Effector memory CD8-positive, alpha-beta T cell (primary cell): ENCODE measurements around the gene ST3GAL5.

Source experiments
- ATAC-seq: fragments of 150-1000 bp; cut with Tn5 transposase; replicated peaks from 2 replicates; pipeline ENCODE4 v1.10.0; 2021; ENCODE audit warnings: mild to moderate bottlenecking, moderate library complexity
- DNase-seq, 3 experiments: peaks; one replicate each; pipeline ENCODE4 v3.0.0; 2021
- H3K27ac Mint-ChIP-seq, 2 donors: one replicate each; pipeline ENCODE4 v1.8.0; 2022; ENCODE audit warnings: mild to moderate bottlenecking in 2 of 2, mixed read lengths in 2 of 2, moderate library complexity in 2 of 2
- H3K27me3 Mint-ChIP-seq, 2 donors: one replicate each; pipeline ENCODE4 v1.8.0; 2022; ENCODE audit warnings: mixed read lengths in 2 of 2
- H3K36me3 Mint-ChIP-seq: one replicate; pipeline ENCODE4 v1.8.0; 2022; ENCODE audit warnings: mild to moderate bottlenecking, moderate library complexity, mixed read lengths; ENCODE audit not compliant: insufficient read depth
- H3K4me1 Mint-ChIP-seq, 2 donors: one replicate each; pipeline ENCODE4 v1.8.0; 2022; ENCODE audit warnings: low read depth in 2 of 2, mixed read lengths in 2 of 2
- H3K4me3 Mint-ChIP-seq, 2 donors: one replicate each; pipeline ENCODE4 v1.8.0; 2022; ENCODE audit warnings: mild to moderate bottlenecking in 2 of 2, mixed read lengths in 2 of 2, moderate library complexity in 2 of 2
- H3K9me3 Mint-ChIP-seq, 2 donors: one replicate each; pipeline ENCODE4 v1.8.0; 2022; ENCODE audit warnings: mixed read lengths in 2 of 2

The ST3GAL5 gene

GRCh38 chr2:85926526-85926925, 37.7 kb upstream of the ST3GAL5 start:
- ATAC-seq (no peak), DNase-seq (no peak)
- Mint-ChIP-seq H3K4me1 (peaks cover 5 to 6% of the 10 kb centered on the region in 2 donors), H3K36me3 (no peaks in the 10 kb centered on the region), H3K27me3 (no peaks in the 10 kb centered on the region), H3K27ac (no peak overlapping the region), H3K4me3 (no peak overlapping the region), H3K9me3 (no peaks in the 10 kb centered on the region)

- Mint-ChIP-seq H3K27ac (no peak overlapping the region), H3K36me3 (no peaks in the 10 kb centered on the region), H3K27me3 (no peaks in the 10 kb centered on the region), H3K4me1 (peaks cover 5 to 6% of the 10 kb centered on the region in 2 donors), H3K9me3 (no peaks in the 10 kb centered on the region), H3K4me3 (no peak overlapping the region)
- DNase-seq (no peak), ATAC-seq (no peak)
Observed at GRCh38 chr2:85925216-85925671, 36.5 kb upstream of the ST3GAL5 start.

- Mint-ChIP-seq H3K27ac (no peak overlapping the region), H3K36me3 (no peaks in the 10 kb centered on the region), H3K27me3 (no peaks in the 10 kb centered on the region), H3K4me3 (no peak overlapping the region), H3K4me1 (peaks cover 5 to 6% of the 10 kb centered on the region in 2 donors), H3K9me3 (no peaks in the 10 kb centered on the region)
- DNase-seq: no peak
- ATAC-seq: no peak
Observed at GRCh38 chr2:85924522-85924921, 35.7 kb upstream of the ST3GAL5 start.

GRCh38 chr2:85922199-85922598, 33.4 kb upstream of the ST3GAL5 start:
- Mint-ChIP-seq H3K36me3 (no peaks in the 10 kb centered on the region), H3K27ac (no peak overlapping the region), H3K27me3 (no peaks in the 10 kb centered on the region), H3K4me3 (no peak overlapping the region), H3K4me1 (peaks cover 0 to 3% of the 10 kb centered on the region in 2 donors), H3K9me3 (no peaks in the 10 kb centered on the region)
- ATAC-seq (no peak), DNase-seq (no peak)

GRCh38 chr2:85921659-85922058, 32.9 kb upstream of the ST3GAL5 start:
- Mint-ChIP-seq H3K27me3 (no peaks in the 10 kb centered on the region), H3K9me3 (no peaks in the 10 kb centered on the region), H3K27ac (no peak overlapping the region), H3K4me1 (peaks cover 0 to 3% of the 10 kb centered on the region in 2 donors), H3K36me3 (no peaks in the 10 kb centered on the region), H3K4me3 (no peak overlapping the region)
- DNase-seq (no peak), ATAC-seq (no peak)

GRCh38 chr2:85920810-85921545, 32.2 kb upstream of the ST3GAL5 start:
- Mint-ChIP-seq H3K27me3 (no peaks in the 10 kb centered on the region), H3K4me3 (no peak overlapping the region), H3K4me1 (peaks cover 0 to 3% of the 10 kb centered on the region in 2 donors), H3K27ac (no peak overlapping the region), H3K36me3 (no peaks in the 10 kb centered on the region), H3K9me3 (no peaks in the 10 kb centered on the region)
- no peak for DNase-seq
- no peak for ATAC-seq

GRCh38 chr2:85917887-85918795, 29.4 kb upstream of the ST3GAL5 start:
- Mint-ChIP-seq H3K4me3 (no peak overlapping the region), H3K27me3 (no peaks in the 10 kb centered on the region), H3K4me1 (peaks cover 0 to 2% of the 10 kb centered on the region in 2 donors), H3K36me3 (no peaks in the 10 kb centered on the region), H3K27ac (peak overlapping the region in 1 of 2 donors; percentile 74), H3K9me3 (no peaks in the 10 kb centered on the region)
- DNase-seq (no peak), ATAC-seq (no peak)

GRCh38 chr2:85915606-85916303, 27.0 kb upstream of the ST3GAL5 start:
- H3K4me3 Mint-ChIP-seq: no peak overlapping the region
- H3K27ac Mint-ChIP-seq: no peak overlapping the region
- peaks cover 0 to 2% of the 10 kb centered on the region in 2 donors for H3K4me1 Mint-ChIP-seq
- no peaks in the 10 kb centered on the region for H3K36me3 Mint-ChIP-seq
- DNase-seq: no peak
- H3K9me3 Mint-ChIP-seq: no peaks in the 10 kb centered on the region
- H3K27me3 Mint-ChIP-seq: no peaks in the 10 kb centered on the region
- ATAC-seq: no peak

GRCh38 chr2:85914922-85915321, 26.1 kb upstream of the ST3GAL5 start:
- H3K27me3 Mint-ChIP-seq: no peaks in the 10 kb centered on the region
- H3K27ac Mint-ChIP-seq: peak overlapping the region in 1 of 2 donors; percentile 59
- H3K4me1 Mint-ChIP-seq: peaks cover 0 to 2% of the 10 kb centered on the region in 2 donors
- DNase-seq: no peak
- H3K4me3 Mint-ChIP-seq: no peak overlapping the region
- H3K36me3 Mint-ChIP-seq: no peaks in the 10 kb centered on the region
- H3K9me3 Mint-ChIP-seq: no peaks in the 10 kb centered on the region
- no peak for ATAC-seq

- no peak for ATAC-seq
- Mint-ChIP-seq H3K27me3 (no peaks in the 10 kb centered on the region), H3K4me1 (peaks cover 0 to 2% of the 10 kb centered on the region in 2 donors), H3K36me3 (no peaks in the 10 kb centered on the region), H3K4me3 (no peak overlapping the region), H3K9me3 (no peaks in the 10 kb centered on the region), H3K27ac (no peak overlapping the region)
- DNase-seq: no peak
Observed at GRCh38 chr2:85913884-85914881, 25.4 kb upstream of the ST3GAL5 start.

- Mint-ChIP-seq H3K9me3 (no peaks in the 10 kb centered on the region), H3K27ac (no peak overlapping the region), H3K36me3 (no peaks in the 10 kb centered on the region), H3K4me3 (no peak overlapping the region), H3K4me1 (peaks cover 0 to 2% of the 10 kb centered on the region in 2 donors), H3K27me3 (no peaks in the 10 kb centered on the region)
- DNase-seq: no peak
- ATAC-seq: no peak
Observed at GRCh38 chr2:85911814-85912692, 23.3 kb upstream of the ST3GAL5 start.

- Mint-ChIP-seq H3K4me1 (peaks cover 0 to 2% of the 10 kb centered on the region in 2 donors), H3K27me3 (no peaks in the 10 kb centered on the region), H3K36me3 (no peaks in the 10 kb centered on the region), H3K4me3 (no peak overlapping the region), H3K27ac (no peak overlapping the region), H3K9me3 (no peaks in the 10 kb centered on the region)
- no peak for ATAC-seq
- DNase-seq: no peak
Observed at GRCh38 chr2:85911097-85911496, 22.3 kb upstream of the ST3GAL5 start.
